H1 (cell line): ENCODE measurements around the gene ZNF282. TPM values are rescaled to one million over a fixed set of nuclear protein-coding genes. Genes with fewer than 3 reads are reported as not detected.

Experiments used
- CTCF ChIA-PET: fragments of 300-600 bp; sonication (Branson Sonifier 250); formaldehyde crosslinking; loops from one replicate; lab custom pipeline; 2021; ENCODE audit not compliant: partially characterized antibody; lab: Charles Lee
- POLR2A ChIA-PET: fragments of 300-600 bp; sonication (Branson Sonifier 250); formaldehyde crosslinking; loops from one replicate; lab custom pipeline; 2021; ENCODE audit warnings: inconsistent platforms; ENCODE audit not compliant: partially characterized antibody; lab: Charles Lee
- DNase-seq, 2 experiments: peaks; one replicate each; pipeline versions ENCODE4 v3.0.0 to v3.0.0-alpha.2; 2010 to 2022; ENCODE audit warnings: low spot score in 2 of 2, low read depth in 1 of 2, mixed read lengths in 1 of 2
- FAIRE-seq: peaks from 2 replicates; lab custom pipeline; 2011; peaks lifted over from hg19 to GRCh38; lab: Jason Lieb, UNC
- H2AFZ ChIP-seq: 2 replicates; pipeline ENCODE4 v1.8.1; 2012; ENCODE audit warnings: low read length, inconsistent platforms
- H2AK5ac ChIP-seq: 2 replicates; pipeline ENCODE4 v1.6.1; 2013; ENCODE audit warnings: low read depth, low read length
- H2BK120ac ChIP-seq: replicated peaks from 2 replicates; pipeline ENCODE3; 2013; ENCODE audit warnings: low read depth, low read length, inconsistent platforms
- H2BK12ac ChIP-seq: 2 replicates; pipeline ENCODE4 v1.6.1; 2013; ENCODE audit warnings: low read depth, low read length
- H2BK15ac ChIP-seq: 2 replicates; pipeline ENCODE4 v1.6.1; 2013; ENCODE audit warnings: low read length
- H2BK20ac ChIP-seq: 2 replicates; pipeline ENCODE4 v1.6.1; 2013; ENCODE audit warnings: low read length
- H2BK5ac ChIP-seq: 2 replicates; pipeline ENCODE4 v1.6.1; 2013; ENCODE audit warnings: low read depth, low read length
- H3K14ac ChIP-seq: 2 replicates; pipeline ENCODE4 v1.6.1; 2013; ENCODE audit warnings: inconsistent platforms; ENCODE audit not compliant: insufficient read length
- H3K18ac ChIP-seq: 2 replicates; pipeline ENCODE4 v1.6.1; 2013; ENCODE audit warnings: low read length; ENCODE audit errors: extremely low read depth
- H3K23ac ChIP-seq: 2 replicates; pipeline ENCODE4 v1.6.1; 2013; ENCODE audit warnings: inconsistent platforms; ENCODE audit not compliant: insufficient read length
- H3K23me2 ChIP-seq: 2 replicates; pipeline ENCODE4 v1.6.1; 2013; ENCODE audit warnings: low read depth, low read length
- H3K27ac ChIP-seq: 2 replicates; pipeline ENCODE4 v1.6.1; 2011; ENCODE audit warnings: low read depth, low read length, inconsistent platforms
- H3K27me3 ChIP-seq, 4 experiments: replicated peaks in 1 of 4; 1 replicate in 1 of 4; 2 replicates in 3 of 4; pipeline versions ENCODE4 v1.6.1 to v1.8.1; 2011 to 2013; ENCODE audit warnings: low read length in 3 of 4, mild to moderate bottlenecking in 3 of 4, inconsistent platforms in 2 of 4, mixed read lengths in 2 of 4, moderate library complexity in 1 of 4; ENCODE audit not compliant: control insufficient read depth in 3 of 4, insufficient read depth in 3 of 4; ENCODE audit errors: extremely low read depth in 1 of 4
- H3K36me3 ChIP-seq, 4 experiments: 2 replicates each; pipeline versions ENCODE4 v1.6.1 to v1.8.1; 2011 to 2013; ENCODE audit warnings: mild to moderate bottlenecking in 4 of 4, low read length in 3 of 4, moderate library complexity in 2 of 4, control low read depth in 1 of 4, inconsistent platforms in 1 of 4; ENCODE audit not compliant: insufficient read depth in 4 of 4, control insufficient read depth in 2 of 4
- H3K4ac ChIP-seq: replicated peaks from 2 replicates; pipeline ENCODE3; 2013; ENCODE audit warnings: low read length, low read depth, mixed read lengths, inconsistent platforms; ENCODE audit not compliant: insufficient read length
- H3K4me1 ChIP-seq, 4 experiments: replicated peaks in 1 of 4; 1 replicate in 1 of 4; 2 replicates in 3 of 4; pipeline versions ENCODE4 v1.6.1 to v1.8.1; 2011 to 2013; ENCODE audit warnings: low read length in 3 of 4, inconsistent platforms in 2 of 4, mixed read lengths in 1 of 4; ENCODE audit not compliant: insufficient read depth in 4 of 4, control insufficient read depth in 3 of 4
- H3K4me2 ChIP-seq, 2 experiments: 2 replicates each; pipeline versions ENCODE4 v1.6.1 to v1.8.1; 2011 to 2013; ENCODE audit warnings: low read depth in 2 of 2, low read length in 2 of 2, control low read depth in 1 of 2, inconsistent platforms in 1 of 2, mild to moderate bottlenecking in 1 of 2; ENCODE audit not compliant: insufficient read depth in 1 of 2
- H3K4me3 ChIP-seq, 4 experiments: fragments of 200-600, 300-600 bp in 1 of 4; sonication (generic), shearing (Covaris generic), sonication (Bioruptor Twin) in 1 of 4; 2 replicates each; pipeline versions ENCODE4 v1.5.1 to v1.8.1; 2011 to 2016; ENCODE audit warnings: low read length in 4 of 4, low read depth in 3 of 4, control low read depth in 2 of 4, inconsistent platforms in 2 of 4, mild to moderate bottlenecking in 2 of 4, mixed read lengths in 1 of 4, moderate library complexity in 1 of 4; ENCODE audit not compliant: insufficient read depth in 2 of 4; ENCODE audit errors: extremely low read depth in 1 of 4
- H3K56ac ChIP-seq: replicated peaks from 2 replicates; pipeline ENCODE3; 2013; ENCODE audit warnings: low read depth, mild to moderate bottlenecking, mixed read lengths, low read length, inconsistent platforms; ENCODE audit not compliant: insufficient read length
- H3K79me1 ChIP-seq: 2 replicates; pipeline ENCODE4 v1.6.1; 2013; ENCODE audit warnings: low read depth, low read length, control low read depth
- H3K79me2 ChIP-seq, 2 experiments: 2 replicates each; pipeline versions ENCODE4 v1.6.1 to v1.8.1; 2012 to 2013; ENCODE audit warnings: low read length in 2 of 2, mild to moderate bottlenecking in 2 of 2, inconsistent platforms in 1 of 2; ENCODE audit not compliant: insufficient read depth in 2 of 2, control insufficient read depth in 1 of 2
- H3K9ac ChIP-seq, 4 experiments: replicated peaks in 1 of 4; 1 replicate in 1 of 4; 2 replicates in 3 of 4; pipeline versions ENCODE4 v1.6.1 to v1.8.1; 2011 to 2013; ENCODE audit warnings: low read depth in 3 of 4, low read length in 3 of 4, control low read depth in 2 of 4, mild to moderate bottlenecking in 2 of 4, moderate library complexity in 2 of 4, inconsistent platforms in 1 of 4; ENCODE audit errors: extremely low read depth in 1 of 4
- H3K9me3 ChIP-seq, 2 experiments: 2 replicates each; pipeline versions ENCODE4 v1.6.1 to v1.8.1; 2012 to 2013; ENCODE audit warnings: mild to moderate bottlenecking in 2 of 2, moderate library complexity in 2 of 2, control low read depth in 1 of 2, inconsistent platforms in 1 of 2, low read depth in 1 of 2, low read length in 1 of 2, mixed read lengths in 1 of 2; ENCODE audit not compliant: insufficient read depth in 2 of 2
- H4K20me1 ChIP-seq, 2 experiments: replicated peaks in 1 of 2; 2 replicates each; pipeline versions ENCODE3 to v1.8.1; 2011 to 2013; ENCODE audit warnings: inconsistent platforms in 2 of 2, low read length in 2 of 2, mild to moderate bottlenecking in 1 of 2; ENCODE audit not compliant: insufficient read depth in 2 of 2, control insufficient read depth in 1 of 2
- H4K5ac ChIP-seq: 2 replicates; pipeline ENCODE4 v1.6.1; 2013; ENCODE audit warnings: low read length, low read depth, mixed read lengths, inconsistent platforms; ENCODE audit not compliant: insufficient read length
- H4K8ac ChIP-seq: 2 replicates; pipeline ENCODE4 v1.8.0; 2013; ENCODE audit warnings: mild to moderate bottlenecking, moderate library complexity, low read length, inconsistent platforms; ENCODE audit not compliant: insufficient read depth; ENCODE audit errors: extremely low read depth
- H4K91ac ChIP-seq: replicated peaks from 2 replicates; pipeline ENCODE3; 2013; ENCODE audit warnings: low read length, mixed read lengths, inconsistent platforms; ENCODE audit not compliant: insufficient read length
- CBX8 ChIP-seq: fragments of 300-800, 300-1000 bp; sonication (generic); IDR thresholded peaks from 2 replicates; pipeline ENCODE4 v1.7.1; 2016; ENCODE audit warnings: low read depth, low read length, borderline replicate concordance
- GABPA ChIP-seq: IDR thresholded peaks from 2 replicates; pipeline ENCODE4 v1.6.1; 2011; ENCODE audit warnings: mild to moderate bottlenecking, low read length, moderate library complexity, borderline replicate concordance; ENCODE audit not compliant: insufficient read depth
- POU5F1 ChIP-seq: IDR thresholded peaks from 2 replicates; pipeline ENCODE4 v1.6.1; 2011; ENCODE audit warnings: low read depth, mild to moderate bottlenecking, low read length, moderate library complexity
- SIRT6 ChIP-seq: IDR thresholded peaks from one replicate; pipeline ENCODE4 v1.7.1; 2012; ENCODE audit warnings: low read length, inconsistent platforms
- SIX5 ChIP-seq: IDR thresholded peaks from 2 replicates; pipeline ENCODE4 v1.6.1; 2011; ENCODE audit warnings: mild to moderate bottlenecking, low read depth, low read length
- SP2 ChIP-seq: IDR thresholded peaks from 2 replicates; pipeline ENCODE4 v1.6.1; 2012; ENCODE audit warnings: mild to moderate bottlenecking, low read length, inconsistent platforms
- WGBS, 2 experiments: shearing (Covaris generic) in 1 of 2; methylation state at CpG; one replicate each; pipeline versions ENCODE4 v1.1.6 to v1.1.7; 2013 to 2015; ENCODE audit warnings: low lambda C conversion rate in 2 of 2, mixed read lengths in 2 of 2, inconsistent platforms in 1 of 2, low coverage in 1 of 2, missing lambda C conversion rate in 1 of 2; ENCODE audit not compliant: insufficient replicate concordance in 2 of 2, insufficient coverage in 1 of 2, insufficient read length in 1 of 2; ENCODE audit errors: extremely low coverage in 1 of 2, missing lambda C conversion rate in 1 of 2; 5-methylcytosine and 5-hydroxymethylcytosine counted together
- polyA plus RNA-seq, 7 experiments: library from polyadenylated mRNA; depleted of rRNA in 3 of 7; stranded (reverse) in 5 of 7; unstranded in 2 of 7; fragments of >200 nt in 5 of 7; fragments of 200-250 nt in 2 of 7; gene quantifications; 1 replicate in 5 of 7; 2 replicates in 1 of 7; 4 replicates in 1 of 7; pipeline versions ENCODE4 v1.2.1 to v1.2.3, GENCODE V29; 2011 to 2013; ENCODE audit warnings: missing spikeins in 2 of 7, mixed read lengths in 2 of 7
- total RNA-seq: library from RNA; stranded (reverse); fragmentation: NEBNext Ultra II Directional; extraction: Animal tissue kit (Norgen Biotek cat#: 25700); gene quantifications from 2 replicates; pipeline ENCODE4 v1.2.1, GENCODE V29; 2021
- TF ChIP-seq, protein P1 (sequence below), 3 experiments: IDR thresholded peaks; 1 replicate in 2 of 3; 2 replicates in 1 of 3; pipeline versions ENCODE4 v1.5.1 to v1.6.1; 2011; ENCODE audit warnings: low read length in 3 of 3, mild to moderate bottlenecking in 3 of 3, inconsistent platforms in 2 of 3, low read depth in 1 of 3, moderate library complexity in 1 of 3; ENCODE audit not compliant: insufficient read depth in 1 of 3; ENCODE audit errors: control extremely low read depth in 1 of 3
- TF ChIP-seq, protein P2 (sequence below): IDR thresholded peaks from 2 replicates; pipeline ENCODE4 v1.6.1; 2011; ENCODE audit warnings: low read depth, mild to moderate bottlenecking, low read length; ENCODE audit not compliant: insufficient read depth

ZNF282 gene
- total and polyA plus RNA-seq, 2 of the 8 experiments (the other 6 are each of a cell fraction or from before 2014, with no cell fraction given), result 16.9 to 36.3 TPM

DNA sequence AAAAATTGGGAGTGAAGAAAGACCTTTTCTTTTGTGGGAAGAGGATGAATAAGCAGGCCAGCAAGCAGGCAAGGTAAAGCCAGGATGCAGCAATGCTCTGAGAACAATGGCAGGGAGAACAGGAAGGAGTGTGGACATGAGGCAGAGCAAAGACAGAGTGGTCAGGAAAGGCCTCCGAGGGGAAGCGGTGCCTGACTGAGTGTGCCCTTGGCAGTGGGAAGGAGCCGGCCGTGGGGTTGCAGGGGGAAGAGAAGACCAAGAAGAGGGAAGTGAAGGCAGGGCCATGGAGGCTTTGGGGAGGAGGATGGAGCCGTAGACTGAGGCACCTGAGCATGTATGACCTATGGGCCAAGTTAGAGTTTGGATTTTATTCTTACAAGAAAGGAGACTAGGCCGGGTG, 22.2 kb downstream of the ZNF282 start:
- no peak overlapping the region for H3K56ac ChIP-seq
- H2BK15ac ChIP-seq, result no peak overlapping the region
- no peak overlapping the region for H4K5ac ChIP-seq
- peaks cover 16 to 74% (median 39%) of the 10 kb centered on the region in 4 experiments for H3K36me3 ChIP-seq
- H3K4me3 ChIP-seq, result no peak overlapping the region
- no peaks in the 10 kb centered on the region for H3K79me2 ChIP-seq
- no peak overlapping the region for H3K27ac ChIP-seq
- no peak overlapping the region for H3K23ac ChIP-seq
- no peak overlapping the region for H3K4ac ChIP-seq
- FAIRE-seq, result no peak
- H2BK120ac ChIP-seq, result no peak overlapping the region
- H2BK5ac ChIP-seq, result no peak overlapping the region
- no peak for DNase-seq
- H2AK5ac ChIP-seq, result no peak overlapping the region
- H3K9me3 ChIP-seq, result no peaks in the 10 kb centered on the region
- H3K14ac ChIP-seq, result no peak overlapping the region
- POLR2A ChIA-PET, result interaction anchor here (1.5 to 2.3 kb wide), 2 partner anchors 12 to 22 kb away, joined by 4 to 6 read pairs; partner anchors contain the start of gene ZNF282
- CTCF ChIA-PET, result no interaction called here
- no peak overlapping the region for H3K4me2 ChIP-seq
- H3K4me1 ChIP-seq, result no peaks in the 10 kb centered on the region
- H2BK12ac ChIP-seq, result no peak overlapping the region
- H2BK20ac ChIP-seq, result no peak overlapping the region
- no peak overlapping the region for H4K91ac ChIP-seq
- no peaks in the 10 kb centered on the region for H3K27me3 ChIP-seq
- H4K8ac ChIP-seq, result no peak overlapping the region
- H3K79me1 ChIP-seq, result peaks cover 2% of the 10 kb centered on the region
- H3K9ac ChIP-seq, result no peak overlapping the region
- H2AFZ ChIP-seq, result no peak overlapping the region
- no peak overlapping the region for H3K18ac ChIP-seq
- H3K23me2 ChIP-seq, result no peaks in the 10 kb centered on the region
- H4K20me1 ChIP-seq, result peaks cover 0 to 4% of the 10 kb centered on the region in 2 experiments
- 100% methylated on average over 6 of the region's 6 CpGs; no CpG with 5 or more reads in 1 of the 2 experiments for WGBS, 2 experiments
- TF ChIP-seq, protein P1, sequence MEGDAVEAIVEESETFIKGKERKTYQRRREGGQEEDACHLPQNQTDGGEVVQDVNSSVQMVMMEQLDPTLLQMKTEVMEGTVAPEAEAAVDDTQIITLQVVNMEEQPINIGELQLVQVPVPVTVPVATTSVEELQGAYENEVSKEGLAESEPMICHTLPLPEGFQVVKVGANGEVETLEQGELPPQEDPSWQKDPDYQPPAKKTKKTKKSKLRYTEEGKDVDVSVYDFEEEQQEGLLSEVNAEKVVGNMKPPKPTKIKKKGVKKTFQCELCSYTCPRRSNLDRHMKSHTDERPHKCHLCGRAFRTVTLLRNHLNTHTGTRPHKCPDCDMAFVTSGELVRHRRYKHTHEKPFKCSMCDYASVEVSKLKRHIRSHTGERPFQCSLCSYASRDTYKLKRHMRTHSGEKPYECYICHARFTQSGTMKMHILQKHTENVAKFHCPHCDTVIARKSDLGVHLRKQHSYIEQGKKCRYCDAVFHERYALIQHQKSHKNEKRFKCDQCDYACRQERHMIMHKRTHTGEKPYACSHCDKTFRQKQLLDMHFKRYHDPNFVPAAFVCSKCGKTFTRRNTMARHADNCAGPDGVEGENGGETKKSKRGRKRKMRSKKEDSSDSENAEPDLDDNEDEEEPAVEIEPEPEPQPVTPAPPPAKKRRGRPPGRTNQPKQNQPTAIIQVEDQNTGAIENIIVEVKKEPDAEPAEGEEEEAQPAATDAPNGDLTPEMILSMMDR (IDR thresholded peaks at IDR 0.05; ENCODE audit: control extremely low read depth in 1 of 3, insufficient read depth in 1 of 3, low read depth in 1 of 3, low read length in 3 of 3), result no peak
- TF ChIP-seq, protein P2, sequence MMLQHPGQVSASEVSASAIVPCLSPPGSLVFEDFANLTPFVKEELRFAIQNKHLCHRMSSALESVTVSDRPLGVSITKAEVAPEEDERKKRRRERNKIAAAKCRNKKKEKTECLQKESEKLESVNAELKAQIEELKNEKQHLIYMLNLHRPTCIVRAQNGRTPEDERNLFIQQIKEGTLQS, result no peak
- no peak for TF ChIP-seq CBX8
- no peak for TF ChIP-seq SIX5
- no peak for TF ChIP-seq GABPA
- no peak for TF ChIP-seq SP2
- no peak for TF ChIP-seq POU5F1
- TF ChIP-seq SIRT6, result no peak
